Cardiac muscle cell (in vitro differentiated cells and primary cell): ENCODE data around the gene TADA1. TPM values are rescaled to one million over a fixed set of nuclear protein-coding genes. Genes with fewer than 3 reads are reported as not detected.

Source experiments
- DNase-seq, 2 donors: peaks; one replicate each; pipeline versions ENCODE4 v3.0.0 to v3.0.0-alpha.2; 2010 to 2017; ENCODE audit warnings: low read depth in 1 of 2, low spot score in 1 of 2
- H3K27ac ChIP-seq: fragments of 200-600 bp; sonication (generic); 2 replicates; pipeline ENCODE4 v1.5.1; 2016
- H3K27me3 ChIP-seq: fragments of 200-600 bp; sonication (generic); 2 replicates; pipeline ENCODE4 v1.6.0; 2016; ENCODE audit warnings: control low read depth
- H3K36me3 ChIP-seq: fragments of 200-600 bp; sonication (generic); 2 replicates; pipeline ENCODE4 v1.5.1; 2016; ENCODE audit warnings: control low read depth
- H3K4me1 ChIP-seq: fragments of 200-600 bp; sonication (generic); 2 replicates; pipeline ENCODE4 v1.8.1; 2017; ENCODE audit warnings: low read depth, mild to moderate bottlenecking, mixed run types
- H3K4me3 ChIP-seq: fragments of 200-600 bp; sonication (generic); 2 replicates; pipeline ENCODE4 v1.5.1; 2016; ENCODE audit warnings: mild to moderate bottlenecking
- H3K9me3 ChIP-seq: fragments of 200-600 bp; sonication (generic); 2 replicates; pipeline ENCODE4 v1.5.1; 2017; ENCODE audit warnings: low read depth, mild to moderate bottlenecking, control low read depth
- CTCF ChIP-seq: IDR thresholded peaks from 2 replicates; pipeline ENCODE4 v1.5.1; 2012; ENCODE audit warnings: low read depth, mild to moderate bottlenecking, low read length
- polyA plus RNA-seq: library from polyadenylated mRNA; unstranded; fragments of >200 nt; fragmentation: Nextera tagmentation; extraction: Ambion mirVana; gene quantifications from 2 replicates; pipeline ENCODE4 v1.2.1, GENCODE V29; 2016
- total RNA-seq: library from RNA; depleted of rRNA; stranded (reverse); fragments of >200 nt; gene quantifications from 2 replicates; pipeline ENCODE4 v1.2.3, GENCODE V29; 2016

TADA1 gene
- total and polyA plus RNA-seq, 2 experiments from 2014 or later, result 15.9 to 18.3 TPM

GRCh38 chr1:166843769-166844596 is 32.1 kb downstream of the TADA1 start:
- TF ChIP-seq CTCF, result no peak
- Histone ChIP-seq H3K4me3 (no peak overlapping the region), H3K4me1 (peaks cover 43% of the 10 kb centered on the region), H3K27me3 (no peaks in the 10 kb centered on the region), H3K9me3 (no peaks in the 10 kb centered on the region), H3K36me3 (peaks cover 55% of the 10 kb centered on the region), H3K27ac (peak overlapping the region; percentile 97)
- DNase-seq, result peak; percentile 7 to 21

DNA sequence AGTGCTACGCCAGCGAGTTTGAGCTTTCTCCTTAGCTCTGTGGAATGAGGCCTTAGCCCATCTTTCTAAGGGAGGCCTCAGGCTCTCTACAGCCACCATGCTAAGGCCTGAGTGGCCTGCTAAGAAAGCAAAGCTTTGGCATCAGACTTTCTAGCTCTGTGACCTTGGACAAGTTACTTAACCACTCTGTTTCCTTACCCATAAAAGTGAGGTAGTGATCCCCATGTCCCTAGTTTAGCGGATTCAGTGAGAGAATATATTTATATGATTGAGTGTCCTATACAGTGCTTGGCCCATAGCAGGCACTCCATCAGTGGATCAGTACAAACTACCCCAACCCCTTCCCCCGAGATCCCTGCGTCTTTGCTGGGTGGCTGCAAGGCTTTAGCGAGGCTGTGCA is 32.7 kb downstream of the TADA1 start:
- TF ChIP-seq CTCF, result no peak
- Histone ChIP-seq H3K27me3 (no peaks in the 10 kb centered on the region), H3K27ac (peak overlapping the region; percentile 97), H3K4me3 (no peak overlapping the region), H3K9me3 (no peaks in the 10 kb centered on the region), H3K36me3 (peaks cover 48% of the 10 kb centered on the region), H3K4me1 (peaks cover 43% of the 10 kb centered on the region)
- DNase-seq, result no peak

DNA sequence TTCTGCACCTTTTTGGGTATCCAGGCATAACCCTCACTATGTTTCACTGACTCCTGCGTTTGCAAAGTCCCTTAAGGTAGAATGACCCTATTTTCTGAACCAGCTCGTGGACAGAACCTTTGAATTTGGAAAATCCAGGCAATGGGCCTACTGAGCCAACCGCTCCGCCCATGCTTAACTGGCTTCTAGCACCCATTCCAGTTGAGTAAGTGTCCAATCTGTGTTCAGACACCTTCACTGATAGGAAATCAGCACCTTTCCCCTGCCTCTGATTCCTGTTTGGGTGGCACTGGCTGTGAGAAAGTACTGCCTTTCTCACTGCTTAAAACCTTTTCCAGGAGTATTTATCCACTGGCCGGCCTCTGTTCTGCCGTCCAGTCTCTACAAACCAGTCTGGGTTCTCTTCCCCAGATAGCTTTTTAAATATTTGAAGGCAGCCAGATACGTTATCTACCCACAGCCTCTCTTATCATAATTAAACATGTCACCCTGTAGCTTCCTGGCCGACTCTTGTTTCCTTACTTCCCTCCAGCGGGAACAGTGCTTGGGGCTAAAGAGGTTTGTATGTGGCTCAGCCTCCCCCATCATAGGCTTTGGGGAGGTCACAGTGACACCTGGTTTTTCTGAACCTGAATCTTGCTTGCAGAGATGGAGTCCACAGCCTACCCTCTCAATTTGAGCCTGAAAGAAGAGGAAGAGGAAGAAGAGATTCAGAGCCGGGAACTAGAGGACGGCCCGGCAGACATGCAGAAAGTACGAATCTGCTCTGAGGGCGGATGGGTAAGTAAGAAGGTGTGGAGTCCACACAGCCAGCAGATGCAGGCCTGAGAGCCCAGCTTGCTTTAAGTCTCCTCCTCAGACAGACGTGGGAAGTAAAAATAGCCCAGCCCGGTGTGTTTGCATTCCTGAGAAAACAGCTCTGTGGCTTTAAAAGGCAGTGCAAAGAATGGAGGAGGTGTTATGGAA is 35.5 kb downstream of the TADA1 start:
- DNase-seq, result peak; percentile 23 to 87
- H3K4me1 ChIP-seq, result peaks cover 43% of the 10 kb centered on the region
- H3K9me3 ChIP-seq, result no peaks in the 10 kb centered on the region
- H3K36me3 ChIP-seq, result peaks cover 25% of the 10 kb centered on the region
- TF ChIP-seq CTCF, result no peak
- H3K4me3 ChIP-seq, result peak overlapping the region; percentile 54
- H3K27ac ChIP-seq, result peak overlapping the region; percentile 97
- H3K27me3 ChIP-seq, result no peaks in the 10 kb centered on the region

GRCh38 chr1:166839600-166840308 is 36.3 kb downstream of the TADA1 start:
- TF ChIP-seq CTCF, result peak; percentile 23
- Histone ChIP-seq H3K4me3 (peak overlapping the region; percentile 54), H3K27ac (peak overlapping the region; percentile 97), H3K9me3 (no peaks in the 10 kb centered on the region), H3K27me3 (no peaks in the 10 kb centered on the region), H3K4me1 (peaks cover 43% of the 10 kb centered on the region), H3K36me3 (peaks cover 22% of the 10 kb centered on the region)
- DNase-seq, result peak; percentile 28 to 75
